Erythroblast (primary cell): ENCODE results near the gene PLCG1.

Experiments
- GATA1 ChIP-seq: IDR thresholded peaks from 2 replicates; pipeline ENCODE4 v1.6.1; 2011; ENCODE audit warnings: low read depth, mild to moderate bottlenecking, control low read depth, low read length, moderate library complexity
- POLR2A ChIP-seq: IDR thresholded peaks from 2 replicates; pipeline ENCODE4 v1.6.1; 2011; ENCODE audit warnings: mild to moderate bottlenecking, low read length

GRCh38 chr20:41089555-41089954 is 47.8 kb upstream of the PLCG1 start:
- TF ChIP-seq POLR2A (no peak), GATA1 (no peak)
